ENCODE measurements around the gene SPTBN1.

Gene SPTBN1

DNA sequence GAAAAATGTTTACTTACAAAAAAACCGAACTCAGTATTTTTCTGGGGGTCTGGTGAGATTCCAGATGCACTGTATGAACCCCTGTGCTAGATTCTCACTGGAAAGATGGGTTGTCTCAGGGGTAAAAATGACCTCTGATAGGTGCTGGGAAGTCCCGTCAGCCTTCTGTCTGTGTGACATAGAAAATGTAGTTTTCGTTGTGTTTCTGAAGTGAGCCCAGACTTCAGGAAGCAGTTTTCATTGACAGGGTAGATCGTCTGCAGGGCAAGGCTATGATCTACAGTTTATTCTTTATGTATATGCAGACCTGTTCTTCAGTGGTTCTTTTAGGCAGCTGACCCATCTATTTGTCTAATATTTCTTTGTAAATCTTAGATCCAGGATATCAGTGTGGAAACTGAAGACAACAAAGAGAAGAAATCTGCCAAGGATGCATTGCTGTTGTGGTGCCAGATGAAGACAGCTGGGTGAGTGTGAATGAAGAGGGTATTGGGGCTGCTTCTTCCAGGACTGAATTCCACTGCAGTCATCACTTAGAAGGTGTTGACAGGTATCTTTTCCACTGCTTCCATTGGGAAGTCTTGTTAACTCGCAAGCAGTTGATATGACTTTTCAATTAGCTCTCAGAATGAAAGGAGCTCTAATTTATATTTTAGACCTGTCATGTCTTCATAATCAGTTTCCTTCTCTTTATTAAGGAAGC lies 159.9 kb downstream of the SPTBN1 start:
- DNase-seq: no peak

GRCh38 chr2:54617409-54617808 lies 161.3 kb downstream of the SPTBN1 start:
- no peak for DNase-seq

DNA sequence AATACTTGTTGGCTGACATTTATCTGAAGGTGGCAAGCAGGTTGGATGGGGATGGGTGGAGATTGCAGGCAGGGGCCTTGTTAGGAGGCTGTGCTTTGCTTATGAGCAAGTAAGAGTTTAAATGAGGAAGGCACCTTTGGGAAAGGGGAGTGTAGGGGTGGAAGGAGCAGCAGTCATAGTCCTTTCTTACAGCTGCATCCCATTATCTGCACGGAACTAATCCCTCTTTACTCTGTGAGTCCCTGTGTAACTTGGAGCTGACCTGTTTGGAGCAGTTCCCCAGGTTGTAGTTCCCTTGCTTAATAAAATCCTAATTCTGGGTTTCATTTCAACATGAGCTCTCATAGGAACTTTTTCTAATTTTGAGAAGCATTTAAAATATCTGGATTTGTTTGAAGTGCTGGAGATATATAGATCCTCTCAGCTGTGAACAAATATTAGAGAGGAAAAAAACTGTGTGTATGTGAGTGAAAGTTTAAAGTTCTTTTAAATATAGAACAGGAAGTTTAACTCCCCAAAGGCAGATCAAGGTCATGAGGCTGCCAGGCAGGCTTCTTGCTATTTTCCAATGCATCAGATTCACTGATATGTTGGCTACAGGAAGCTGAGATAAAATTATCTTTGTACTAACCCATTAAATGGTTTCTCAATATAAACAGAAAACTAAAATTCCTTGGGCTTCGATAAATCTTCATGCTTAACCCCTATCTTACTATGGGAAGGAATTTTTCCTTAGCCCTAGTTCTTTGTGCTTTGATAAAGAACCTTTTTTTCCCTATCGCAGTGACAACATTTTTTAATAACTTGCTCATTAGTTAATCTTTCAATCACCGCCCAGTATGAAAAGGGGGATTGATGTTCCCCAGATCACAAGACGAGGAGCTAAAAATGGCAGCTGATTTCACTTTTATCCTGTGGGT lies 162.8 kb downstream of the SPTBN1 start:
- no peak for DNase-seq

DNA sequence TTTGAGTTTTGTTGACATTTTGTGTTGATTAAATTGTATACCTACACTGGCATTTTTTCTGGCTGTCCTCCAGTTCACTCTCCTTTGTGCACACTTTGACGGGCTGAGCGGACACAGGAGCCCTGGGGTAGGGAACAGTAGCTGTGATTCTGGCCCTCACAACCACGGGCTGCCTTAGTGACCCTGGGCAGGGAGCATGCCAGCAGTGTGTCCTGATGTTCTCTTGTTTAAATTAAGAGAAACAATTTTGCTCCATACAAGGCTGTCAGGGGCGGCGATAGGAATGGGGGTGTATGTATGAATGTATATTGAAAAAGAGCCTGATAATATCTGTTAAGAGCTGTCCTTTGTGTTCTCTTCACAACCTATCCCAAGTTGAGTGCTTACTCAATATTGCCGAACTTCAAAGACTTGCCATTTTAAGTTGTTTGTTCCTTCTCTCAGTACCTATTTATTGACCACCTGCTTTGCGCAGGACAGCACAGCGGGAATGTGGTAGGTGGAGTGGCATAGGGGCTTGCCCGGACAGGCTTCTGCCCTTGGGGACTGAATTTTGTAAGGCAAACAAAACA lies 163.6 kb downstream of the SPTBN1 start:
- no peak for DNase-seq

DNA sequence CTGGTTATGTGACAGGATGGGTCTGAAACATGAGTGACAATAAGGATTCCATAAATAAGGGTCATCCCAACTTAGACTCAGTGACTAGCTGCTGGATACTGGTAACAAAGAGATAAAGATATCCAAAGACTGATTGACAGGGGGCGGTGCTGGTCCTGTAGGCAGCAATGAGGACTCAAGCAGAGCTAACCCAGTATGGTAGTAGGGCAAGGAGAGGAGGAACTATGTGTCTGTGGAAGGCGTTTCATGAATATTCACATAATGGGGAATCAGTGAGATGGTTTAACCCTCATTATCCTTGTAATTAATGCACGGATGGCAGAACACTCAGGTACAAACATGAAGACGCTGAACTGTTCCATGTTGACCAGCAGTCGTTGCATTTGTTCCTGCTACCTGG lies 164.8 kb downstream of the SPTBN1 start:
- no peak for DNase-seq

DNA sequence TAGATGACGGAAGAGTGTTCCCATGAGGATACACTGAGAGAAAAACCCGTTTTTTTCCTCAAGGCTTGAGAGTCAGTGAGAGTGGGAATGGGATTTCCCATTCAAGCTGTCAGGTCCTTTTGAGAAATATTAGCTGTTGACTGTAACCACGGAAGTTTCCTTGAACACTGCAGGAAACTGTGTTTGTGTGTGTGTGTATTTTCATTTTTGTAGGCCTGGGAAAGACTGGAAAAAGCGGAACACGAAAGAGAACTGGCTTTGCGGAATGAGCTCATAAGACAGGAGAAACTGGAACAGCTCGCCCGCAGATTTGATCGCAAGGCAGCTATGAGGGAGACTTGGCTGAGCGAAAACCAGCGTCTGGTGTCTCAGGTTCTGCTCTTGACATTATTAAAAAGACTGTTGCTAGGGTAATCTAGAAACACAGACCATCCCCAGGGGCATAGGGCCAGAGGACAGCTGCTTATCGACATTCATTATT lies 168.5 kb downstream of the SPTBN1 start:
- no peak for DNase-seq

DNA sequence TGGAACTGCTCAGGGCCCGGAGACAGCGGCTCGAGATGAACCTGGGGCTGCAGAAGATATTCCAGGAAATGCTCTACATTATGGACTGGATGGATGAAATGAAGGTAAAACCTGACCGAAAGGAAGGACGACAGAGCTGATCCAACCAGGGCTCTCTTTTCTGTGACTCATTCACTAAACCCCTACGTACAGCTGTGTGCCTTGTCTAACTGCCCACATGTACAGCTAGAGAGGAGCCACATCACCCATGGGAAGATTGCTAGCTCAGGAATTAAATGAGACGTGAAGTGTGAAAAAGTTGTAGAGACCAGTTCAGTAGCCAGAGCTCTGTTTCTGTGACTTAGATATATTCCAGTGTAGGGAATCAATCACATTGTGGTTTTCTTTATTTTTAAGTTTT lies 170.0 kb downstream of the SPTBN1 start:
- no peak for DNase-seq

GRCh38 chr2:54626884-54627283 lies 170.8 kb downstream of the SPTBN1 start:
- DNase-seq: no peak

DNA sequence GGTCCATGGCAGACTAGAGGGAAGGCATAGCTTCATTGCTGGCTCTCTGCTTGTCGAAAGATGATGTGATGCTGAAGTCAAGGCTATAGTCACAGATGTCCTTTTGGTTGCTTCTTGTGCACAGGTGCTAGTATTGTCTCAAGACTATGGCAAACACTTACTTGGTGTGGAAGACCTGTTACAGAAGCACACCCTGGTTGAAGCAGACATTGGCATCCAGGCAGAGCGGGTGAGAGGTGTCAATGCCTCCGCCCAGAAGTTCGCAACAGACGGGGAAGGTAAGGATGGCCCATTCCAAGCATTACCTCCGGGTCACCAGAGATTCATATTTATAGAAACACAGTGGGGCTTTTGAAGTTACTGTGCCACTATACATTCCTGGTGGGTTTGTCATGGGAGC lies 171.8 kb downstream of the SPTBN1 start:
- no peak for DNase-seq

DNA sequence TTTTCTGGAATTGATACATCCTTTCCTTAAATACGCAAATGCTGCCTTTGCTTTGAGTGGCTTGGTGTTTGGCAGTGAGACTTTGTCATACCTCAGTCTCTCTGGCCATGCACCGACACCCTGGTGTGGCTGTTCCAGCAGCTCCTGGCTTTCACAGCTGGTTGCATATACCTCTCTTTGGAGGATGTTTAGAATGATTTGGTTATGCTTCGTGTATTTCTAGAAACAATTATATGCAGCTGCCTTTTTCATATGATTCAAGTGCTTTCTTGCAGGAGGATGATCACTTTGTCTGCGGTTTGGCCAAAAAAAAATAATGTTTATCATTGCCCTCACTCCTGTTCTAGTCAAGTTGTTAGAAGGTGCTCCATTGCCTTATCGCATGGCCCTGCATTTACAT lies 172.3 kb downstream of the SPTBN1 start:
- no peak for DNase-seq

DNA sequence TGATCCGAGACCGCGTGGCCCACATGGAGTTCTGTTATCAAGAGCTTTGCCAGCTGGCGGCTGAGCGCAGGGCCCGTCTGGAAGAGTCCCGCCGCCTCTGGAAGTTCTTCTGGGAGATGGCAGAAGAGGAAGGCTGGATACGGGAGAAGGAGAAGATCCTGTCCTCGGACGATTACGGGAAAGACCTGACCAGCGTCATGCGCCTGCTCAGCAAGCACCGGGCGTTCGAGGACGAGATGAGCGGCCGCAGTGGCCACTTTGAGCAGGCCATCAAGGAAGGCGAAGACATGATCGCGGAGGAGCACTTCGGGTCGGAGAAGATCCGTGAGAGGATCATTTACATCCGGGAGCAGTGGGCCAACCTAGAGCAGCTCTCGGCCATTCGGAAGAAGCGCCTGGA lies 172.8 kb downstream of the SPTBN1 start:
- DNase-seq: no peak

DNA sequence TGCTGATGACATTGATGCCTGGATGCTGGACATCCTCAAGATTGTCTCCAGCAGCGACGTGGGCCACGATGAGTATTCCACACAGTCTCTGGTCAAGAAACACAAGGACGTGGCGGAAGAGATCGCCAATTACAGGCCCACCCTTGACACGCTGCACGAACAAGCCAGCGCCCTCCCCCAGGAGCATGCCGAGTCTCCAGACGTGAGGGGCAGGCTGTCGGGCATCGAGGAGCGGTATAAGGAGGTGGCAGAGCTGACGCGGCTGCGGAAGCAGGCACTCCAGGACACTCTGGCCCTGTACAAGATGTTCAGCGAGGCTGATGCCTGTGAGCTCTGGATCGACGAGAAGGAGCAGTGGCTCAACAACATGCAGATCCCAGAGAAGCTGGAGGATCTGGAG lies 173.3 kb downstream of the SPTBN1 start:
- DNase-seq: no peak

GRCh38 chr2:54629914-54630857 lies 174.1 kb downstream of the SPTBN1 start:
- DNase-seq: peak; percentile 55

DNA sequence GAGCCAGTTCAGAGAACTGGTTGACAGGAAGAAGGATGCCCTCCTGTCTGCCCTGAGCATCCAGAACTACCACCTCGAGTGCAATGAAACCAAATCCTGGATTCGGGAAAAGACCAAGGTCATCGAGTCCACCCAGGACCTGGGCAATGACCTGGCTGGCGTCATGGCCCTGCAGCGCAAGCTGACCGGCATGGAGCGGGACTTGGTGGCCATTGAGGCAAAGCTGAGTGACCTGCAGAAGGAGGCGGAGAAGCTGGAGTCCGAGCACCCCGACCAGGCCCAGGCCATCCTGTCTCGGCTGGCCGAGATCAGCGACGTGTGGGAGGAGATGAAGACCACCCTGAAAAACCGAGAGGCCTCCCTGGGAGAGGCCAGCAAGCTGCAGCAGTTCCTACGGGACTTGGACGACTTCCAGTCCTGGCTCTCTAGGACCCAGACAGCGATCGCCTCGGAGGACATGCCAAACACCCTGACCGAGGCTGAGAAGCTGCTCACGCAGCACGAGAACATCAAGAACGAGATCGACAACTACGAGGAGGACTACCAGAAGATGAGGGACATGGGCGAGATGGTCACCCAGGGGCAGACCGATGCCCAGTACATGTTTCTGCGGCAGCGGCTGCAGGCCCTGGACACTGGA lies 174.9 kb downstream of the SPTBN1 start:
- DNase-seq: no peak

DNA sequence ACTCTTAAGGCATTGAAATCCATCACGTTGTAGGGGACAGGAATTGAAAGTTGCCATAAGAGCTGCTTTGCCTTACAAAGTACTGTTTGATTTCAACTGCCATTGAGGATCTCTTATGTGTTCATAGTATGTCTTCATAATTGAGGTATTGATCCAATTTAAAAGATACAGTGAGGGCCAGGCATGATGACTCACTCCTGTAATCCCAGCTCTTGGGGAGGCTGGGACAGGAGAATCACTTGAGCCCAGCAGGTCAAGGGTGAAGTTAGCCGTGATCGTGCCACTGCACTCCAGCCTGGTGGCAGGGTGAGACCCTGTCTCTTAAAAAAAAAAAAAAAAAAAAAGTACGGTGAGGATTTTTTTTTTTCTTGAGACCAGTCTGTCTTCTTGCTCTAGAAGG lies 175.6 kb downstream of the SPTBN1 start:
- no peak for DNase-seq

DNA sequence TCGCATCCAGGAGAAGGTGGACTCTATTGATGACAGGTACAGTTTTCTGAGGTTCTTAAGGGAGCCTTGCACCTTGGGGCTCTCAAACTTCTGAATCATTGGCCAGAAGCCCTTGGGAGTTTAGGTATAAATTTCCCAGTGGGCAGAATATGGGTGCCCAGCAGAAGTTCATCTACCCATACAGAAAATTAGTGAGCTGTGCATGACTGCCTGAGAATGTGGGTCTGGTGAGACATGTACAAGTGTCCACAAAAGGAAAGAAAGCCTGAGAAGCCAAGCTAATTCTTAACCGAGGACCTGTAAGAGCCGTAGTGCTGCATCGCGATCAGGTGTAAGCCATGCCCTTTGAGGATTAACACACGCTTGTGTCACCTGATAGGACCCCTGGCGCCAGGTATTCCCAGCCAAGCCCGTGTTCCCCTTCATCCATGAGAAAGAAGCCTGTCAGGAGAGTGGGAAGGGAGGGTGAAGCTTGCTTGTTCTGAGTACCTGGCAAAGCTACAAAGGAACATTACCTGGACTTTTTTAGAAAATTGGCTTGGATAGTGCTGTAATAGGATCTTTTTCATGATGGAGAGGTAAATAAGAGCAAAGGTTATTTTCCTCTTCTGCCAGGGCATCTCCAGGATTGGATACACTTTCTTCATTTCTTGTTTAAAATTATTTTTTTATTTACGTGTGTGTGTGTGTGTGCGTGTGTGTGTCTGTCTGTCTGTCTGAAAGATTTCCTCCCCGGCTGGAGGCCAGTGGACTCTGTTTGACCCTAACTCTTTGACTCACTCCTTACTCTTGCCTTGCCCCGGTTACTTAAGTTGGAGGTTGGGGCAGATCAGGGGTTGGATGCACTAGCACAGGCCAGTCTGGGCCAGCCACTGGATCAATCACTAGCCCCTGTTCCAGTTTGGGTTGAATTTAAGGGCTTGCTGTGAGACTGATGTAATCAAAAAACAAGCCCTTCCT lies 176.9 kb downstream of the SPTBN1 start:
- DNase-seq: peak; percentile 82

GRCh38 chr2:54634021-54634420 lies 177.9 kb downstream of the SPTBN1 start:
- no peak for DNase-seq

DNA sequence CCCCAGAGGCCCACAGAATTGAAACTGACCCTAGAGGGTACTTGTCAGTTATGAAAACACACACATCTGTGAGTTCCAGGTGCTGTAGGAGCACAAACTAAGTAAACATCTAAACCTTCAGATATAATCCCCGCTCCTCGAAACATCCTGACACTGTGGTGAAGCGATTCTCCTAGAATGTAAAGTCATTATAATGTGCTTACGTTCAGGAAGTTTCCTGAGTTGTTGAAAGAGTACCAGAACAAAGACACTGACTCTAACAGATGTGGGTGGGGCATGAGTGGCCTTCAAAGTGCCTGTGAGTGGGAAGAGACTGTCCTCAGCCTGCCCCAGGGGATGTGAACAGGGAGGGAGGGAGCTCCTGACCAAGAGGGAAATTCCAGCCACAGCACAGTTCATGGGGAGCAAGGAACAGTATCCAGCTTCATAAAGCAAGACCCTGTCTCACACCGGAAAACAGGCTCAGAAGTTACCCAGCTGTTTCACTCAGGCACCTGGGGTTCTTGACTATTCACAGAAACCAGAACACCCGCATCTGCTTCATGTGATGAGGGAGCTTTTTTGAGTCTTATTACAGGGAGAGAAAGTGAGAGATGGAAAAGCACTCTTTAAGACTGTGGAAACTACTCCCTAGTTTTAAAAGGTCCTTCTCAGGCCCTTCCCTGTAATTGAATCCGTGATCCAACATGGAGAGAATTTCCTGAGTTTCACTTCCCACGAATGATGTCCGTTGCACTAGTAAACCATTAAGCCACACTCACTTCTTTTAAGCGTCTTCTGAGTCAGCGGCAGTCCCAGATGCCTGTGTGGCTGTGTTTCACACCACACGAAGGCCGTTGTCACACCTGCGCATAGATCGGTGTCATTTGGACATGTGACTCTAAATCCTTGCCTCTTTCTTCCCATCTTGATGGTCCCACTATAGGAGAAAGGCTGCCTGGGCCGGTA lies 178.7 kb downstream of the SPTBN1 start:
- DNase-seq: peak; percentile 87

- peak; percentile 91 for DNase-seq
Measured at GRCh38 chr2:54635554-54636152, 179.5 kb downstream of the SPTBN1 start.
